ENCODE data around the gene EXOC2. TPM values are rescaled to one million over a fixed set of nuclear protein-coding genes. Genes with fewer than 3 reads are reported as not detected.

EXOC2 gene
- total and polyA plus RNA-seq, 2 donors (not counting 1 experiment from before 2014, with no cell fraction given): 12.2 to 45.0 TPM

DNA sequence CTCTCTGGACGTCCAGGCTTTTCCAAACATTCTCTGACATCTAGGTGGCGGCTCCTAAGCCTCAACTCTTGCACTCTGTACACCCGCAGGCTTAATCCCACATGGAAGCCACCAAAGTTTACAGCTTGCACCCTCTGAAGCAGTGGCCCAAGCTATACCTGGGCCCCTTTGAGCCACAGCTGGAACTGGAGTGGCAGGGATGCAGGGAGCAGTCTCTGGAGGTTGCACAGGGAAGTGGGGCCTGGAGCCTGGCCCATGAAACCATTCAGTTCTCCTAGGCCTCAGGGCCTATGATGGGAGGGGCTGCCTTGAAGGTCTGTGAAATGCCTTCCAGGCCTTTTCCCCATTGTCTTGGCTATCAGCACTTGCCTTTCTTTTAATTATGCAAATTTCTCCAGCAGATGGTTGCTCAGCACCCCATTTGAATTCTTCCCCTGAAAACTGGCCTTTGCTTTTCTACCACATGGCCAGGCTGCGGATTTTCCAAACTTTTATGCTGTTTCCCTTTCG lies 236.5 kb downstream of the EXOC2 start:
- no peak overlapping the region for H3K27ac ChIP-seq (ENCODE audit: low read length in 2 of 2)
- no peaks in the 10 kb centered on the region for H3K79me2 ChIP-seq (ENCODE audit: control insufficient read depth, insufficient read depth, low read length)
- no peak overlapping the region for H3K4me3 Mint-ChIP-seq
- no peaks in the 10 kb centered on the region for H4K20me1 ChIP-seq (ENCODE audit: control insufficient read depth, insufficient read depth, low read length, poor library complexity, severe bottlenecking)
- no peak for DNase-seq
- no peak overlapping the region for H3K27ac Mint-ChIP-seq
- intact Hi-C loops (cut with micrococcal nuclease): no loop called here
- no peak overlapping the region for H2AFZ ChIP-seq (ENCODE audit: insufficient read depth, low read depth, low read length, poor library complexity, severe bottlenecking)
- no peaks in the 10 kb centered on the region for H3K27me3 Mint-ChIP-seq
- H3K4me3 ChIP-seq (ENCODE audit: control extremely low read depth in 1 of 5, extremely low read depth in 1 of 5, insufficient read depth in 1 of 5, low read depth in 2 of 5, low read length in 4 of 5): no peak overlapping the region
- H3K4me1 ChIP-seq (ENCODE audit: control insufficient read depth in 2 of 2, insufficient read depth in 2 of 2, low read length in 2 of 2): no peaks in the 10 kb centered on the region
- no peak overlapping the region for H3K9ac ChIP-seq (ENCODE audit: low read length)
- H3K4me2 ChIP-seq (replicated peaks; ENCODE audit: low read depth, low read length, poor library complexity, severe bottlenecking): no peak overlapping the region
- H3K27me3 ChIP-seq (replicated peaks in 1 of 4; ENCODE audit: control extremely low read depth in 1 of 4, control insufficient read depth in 3 of 4, insufficient read depth in 4 of 4, low read length in 3 of 4): no peaks in the 10 kb centered on the region
- TF ChIP-seq, protein P1, sequence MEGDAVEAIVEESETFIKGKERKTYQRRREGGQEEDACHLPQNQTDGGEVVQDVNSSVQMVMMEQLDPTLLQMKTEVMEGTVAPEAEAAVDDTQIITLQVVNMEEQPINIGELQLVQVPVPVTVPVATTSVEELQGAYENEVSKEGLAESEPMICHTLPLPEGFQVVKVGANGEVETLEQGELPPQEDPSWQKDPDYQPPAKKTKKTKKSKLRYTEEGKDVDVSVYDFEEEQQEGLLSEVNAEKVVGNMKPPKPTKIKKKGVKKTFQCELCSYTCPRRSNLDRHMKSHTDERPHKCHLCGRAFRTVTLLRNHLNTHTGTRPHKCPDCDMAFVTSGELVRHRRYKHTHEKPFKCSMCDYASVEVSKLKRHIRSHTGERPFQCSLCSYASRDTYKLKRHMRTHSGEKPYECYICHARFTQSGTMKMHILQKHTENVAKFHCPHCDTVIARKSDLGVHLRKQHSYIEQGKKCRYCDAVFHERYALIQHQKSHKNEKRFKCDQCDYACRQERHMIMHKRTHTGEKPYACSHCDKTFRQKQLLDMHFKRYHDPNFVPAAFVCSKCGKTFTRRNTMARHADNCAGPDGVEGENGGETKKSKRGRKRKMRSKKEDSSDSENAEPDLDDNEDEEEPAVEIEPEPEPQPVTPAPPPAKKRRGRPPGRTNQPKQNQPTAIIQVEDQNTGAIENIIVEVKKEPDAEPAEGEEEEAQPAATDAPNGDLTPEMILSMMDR (IDR thresholded peaks at IDR 0.05): no peak
- no peak for TF ChIP-seq EZH2 (IDR thresholded peaks at IDR 0.05; ENCODE audit: borderline replicate concordance, insufficient read depth, low read depth, low read length, poor library complexity, severe bottlenecking)
- no peak for ATAC-seq (ENCODE audit: low read depth)
- no peaks in the 10 kb centered on the region for H3K4me1 Mint-ChIP-seq
- POLR2A ChIA-PET: no interaction called here
- H3K9me3 Mint-ChIP-seq (ENCODE audit: insufficient read depth): peaks cover 2% of the 10 kb centered on the region
- no peaks in the 10 kb centered on the region for H3K36me3 ChIP-seq (replicated peaks in 1 of 2; ENCODE audit: control extremely low read depth in 1 of 2, control insufficient read depth in 1 of 2, extremely low read depth in 1 of 2, insufficient read depth in 2 of 2, low read length in 1 of 2)
- no peaks in the 10 kb centered on the region for H3K9me3 ChIP-seq (ENCODE audit: control extremely low read depth in 1 of 3, control insufficient read depth in 2 of 3, insufficient read depth in 1 of 3, low read length in 2 of 3)
- 94% methylated on average over 4 of the region's 5 CpGs for WGBS (ENCODE audit: insufficient coverage)
- CTCF ChIA-PET: no interaction called here

- DNase-seq (no peak), ATAC-seq (ENCODE audit: low read depth) (no peak)
- intact Hi-C loops (cut with micrococcal nuclease): no loop called here
- WGBS (ENCODE audit: insufficient coverage): 94% methylated on average over 7 of the region's 8 CpGs
- H3K27me3 ChIP-seq (replicated peaks in 1 of 4; ENCODE audit: control extremely low read depth in 1 of 4, control insufficient read depth in 3 of 4, insufficient read depth in 4 of 4, low read length in 3 of 4): no peaks in the 10 kb centered on the region
- no peak overlapping the region for H3K27ac Mint-ChIP-seq
- no peak overlapping the region for H3K27ac ChIP-seq (ENCODE audit: low read length in 2 of 2)
- no peaks in the 10 kb centered on the region for H3K36me3 ChIP-seq (replicated peaks in 1 of 2; ENCODE audit: control extremely low read depth in 1 of 2, control insufficient read depth in 1 of 2, extremely low read depth in 1 of 2, insufficient read depth in 2 of 2, low read length in 1 of 2)
- H3K27me3 Mint-ChIP-seq: no peaks in the 10 kb centered on the region
- H3K4me1 Mint-ChIP-seq: no peaks in the 10 kb centered on the region
- H3K9me3 Mint-ChIP-seq (ENCODE audit: insufficient read depth): peaks cover 2% of the 10 kb centered on the region
- H3K9ac ChIP-seq (ENCODE audit: low read length): no peak overlapping the region
- H4K20me1 ChIP-seq (ENCODE audit: control insufficient read depth, insufficient read depth, low read length, poor library complexity, severe bottlenecking): no peaks in the 10 kb centered on the region
- no peaks in the 10 kb centered on the region for H3K9me3 ChIP-seq (ENCODE audit: control extremely low read depth in 1 of 3, control insufficient read depth in 2 of 3, insufficient read depth in 1 of 3, low read length in 2 of 3)
- CTCF ChIA-PET: no interaction called here
- POLR2A ChIA-PET: no interaction called here
- no peaks in the 10 kb centered on the region for H3K79me2 ChIP-seq (ENCODE audit: control insufficient read depth, insufficient read depth, low read length)
- no peak overlapping the region for H2AFZ ChIP-seq (ENCODE audit: insufficient read depth, low read depth, low read length, poor library complexity, severe bottlenecking)
- H3K4me1 ChIP-seq (ENCODE audit: control insufficient read depth in 2 of 2, insufficient read depth in 2 of 2, low read length in 2 of 2): no peaks in the 10 kb centered on the region
- no peak overlapping the region for H3K4me3 Mint-ChIP-seq
- H3K4me3 ChIP-seq (ENCODE audit: control extremely low read depth in 1 of 5, extremely low read depth in 1 of 5, insufficient read depth in 1 of 5, low read depth in 2 of 5, low read length in 4 of 5): no peak overlapping the region
- TF ChIP-seq EZH2 (IDR thresholded peaks at IDR 0.05; ENCODE audit: borderline replicate concordance, insufficient read depth, low read depth, low read length, poor library complexity, severe bottlenecking): no peak
- H3K4me2 ChIP-seq (replicated peaks; ENCODE audit: low read depth, low read length, poor library complexity, severe bottlenecking): no peak overlapping the region
Measured at GRCh38 chr6:455835-456234, 237.1 kb downstream of the EXOC2 start.

All from B cell (primary cell).